Subcutaneous abdominal adipose tissue (tissue), 5 donors: ENCODE data around the gene RAB20.

ENCODE experiments used
- H3K27ac ChIP-seq: one replicate; pipeline ENCODE4 v1.7.0; 2013; ENCODE audit warnings: low read depth, mild to moderate bottlenecking, inconsistent platforms, low read length, moderate library complexity
- H3K27me3 ChIP-seq, 5 donors: one replicate each; pipeline ENCODE4 v1.7.0; 2013; ENCODE audit warnings: low read length in 5 of 5, inconsistent platforms in 1 of 5; ENCODE audit not compliant: control insufficient read depth in 5 of 5, insufficient read depth in 4 of 5
- H3K36me3 ChIP-seq, 5 donors: one replicate each; pipeline ENCODE4 v1.7.0; 2013; ENCODE audit warnings: low read length in 5 of 5; ENCODE audit not compliant: control insufficient read depth in 5 of 5, insufficient read depth in 5 of 5
- H3K4me1 ChIP-seq, 5 donors: one replicate each; pipeline ENCODE4 v1.7.0; 2013; ENCODE audit warnings: low read length in 5 of 5, mild to moderate bottlenecking in 3 of 5, moderate library complexity in 1 of 5; ENCODE audit not compliant: control insufficient read depth in 5 of 5, insufficient read depth in 5 of 5
- H3K4me3 ChIP-seq, 5 donors: one replicate each; pipeline ENCODE4 v1.7.0; 2013; ENCODE audit warnings: low read length in 5 of 5, low read depth in 1 of 5
- H3K9ac ChIP-seq, 5 donors: one replicate each; pipeline ENCODE4 v1.7.0; 2013; ENCODE audit warnings: low read length in 5 of 5, mild to moderate bottlenecking in 4 of 5, moderate library complexity in 3 of 5
- H3K9me3 ChIP-seq, 5 donors: one replicate each; pipeline ENCODE4 v1.7.0; 2013; ENCODE audit warnings: low read length in 5 of 5; ENCODE audit not compliant: control insufficient read depth in 5 of 5
- donor health status: healthy.
- donor health status: healthy.
- donor health status: healthy.
- donor health status: healthy.
- donor health status: healthy.

The RAB20 gene

DNA sequence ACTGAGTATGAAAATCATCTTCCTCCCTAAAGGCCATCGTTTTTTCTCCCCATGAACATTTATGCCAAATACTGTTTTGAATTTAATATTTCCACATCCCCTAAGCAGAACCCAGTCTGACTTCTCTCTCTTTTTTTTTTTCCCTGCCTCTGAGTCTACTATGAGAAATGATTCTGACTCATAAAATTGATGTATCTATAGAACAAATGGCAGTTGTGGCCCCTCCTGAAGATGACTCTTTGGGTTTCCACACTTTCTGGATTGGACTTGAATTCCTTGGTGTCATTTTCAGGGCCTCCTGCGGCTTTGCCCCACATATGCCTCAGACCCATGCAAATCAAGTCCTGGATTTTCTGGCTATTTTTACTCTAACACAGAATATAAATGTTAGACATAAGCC, 31.1 kb upstream of the RAB20 start:
- Histone ChIP-seq H3K27me3 (no peaks in the 10 kb centered on the region), H3K9me3 (no peaks in the 10 kb centered on the region), H3K36me3 (no peaks in the 10 kb centered on the region), H3K27ac (no peak overlapping the region), H3K4me1 (peaks cover 0 to 10% (median 7%) of the 10 kb centered on the region in 5 donors), H3K9ac (no peak overlapping the region), H3K4me3 (no peak overlapping the region)

DNA sequence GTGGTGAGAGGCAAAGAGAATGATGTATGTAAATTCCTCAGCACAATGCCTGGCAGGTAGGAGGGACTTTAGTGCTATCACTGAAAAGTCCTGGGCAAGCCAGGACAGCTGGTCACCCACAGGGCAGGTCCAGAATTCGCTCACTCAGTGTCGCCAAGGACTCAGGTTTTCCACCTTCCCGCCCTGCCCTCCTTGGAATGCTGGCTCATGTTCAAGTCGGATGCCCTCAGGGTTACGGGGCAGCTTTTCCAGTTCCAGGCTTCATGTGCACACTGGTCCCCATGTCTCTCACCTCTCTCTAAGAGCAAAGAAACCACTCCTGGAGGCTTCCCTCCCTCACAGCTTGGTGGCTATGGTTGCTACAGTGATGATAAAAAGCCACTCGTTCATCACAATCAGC, 29.1 kb upstream of the RAB20 start:
- no peaks in the 10 kb centered on the region for H3K27me3 ChIP-seq
- no peaks in the 10 kb centered on the region for H3K9me3 ChIP-seq
- no peaks in the 10 kb centered on the region for H3K36me3 ChIP-seq
- no peak overlapping the region for H3K4me3 ChIP-seq
- H3K9ac ChIP-seq = no peak overlapping the region
- H3K27ac ChIP-seq = no peak overlapping the region
- peaks cover 0 to 10% (median 7%) of the 10 kb centered on the region in 5 donors for H3K4me1 ChIP-seq

GRCh38 chr13:110589793-110590390, 28.4 kb upstream of the RAB20 start:
- Histone ChIP-seq H3K4me3 (no peak overlapping the region), H3K9ac (no peak overlapping the region), H3K9me3 (no peaks in the 10 kb centered on the region), H3K27ac (no peak overlapping the region), H3K36me3 (no peaks in the 10 kb centered on the region), H3K4me1 (peaks cover 0 to 10% (median 7%) of the 10 kb centered on the region in 5 donors), H3K27me3 (no peaks in the 10 kb centered on the region)

DNA sequence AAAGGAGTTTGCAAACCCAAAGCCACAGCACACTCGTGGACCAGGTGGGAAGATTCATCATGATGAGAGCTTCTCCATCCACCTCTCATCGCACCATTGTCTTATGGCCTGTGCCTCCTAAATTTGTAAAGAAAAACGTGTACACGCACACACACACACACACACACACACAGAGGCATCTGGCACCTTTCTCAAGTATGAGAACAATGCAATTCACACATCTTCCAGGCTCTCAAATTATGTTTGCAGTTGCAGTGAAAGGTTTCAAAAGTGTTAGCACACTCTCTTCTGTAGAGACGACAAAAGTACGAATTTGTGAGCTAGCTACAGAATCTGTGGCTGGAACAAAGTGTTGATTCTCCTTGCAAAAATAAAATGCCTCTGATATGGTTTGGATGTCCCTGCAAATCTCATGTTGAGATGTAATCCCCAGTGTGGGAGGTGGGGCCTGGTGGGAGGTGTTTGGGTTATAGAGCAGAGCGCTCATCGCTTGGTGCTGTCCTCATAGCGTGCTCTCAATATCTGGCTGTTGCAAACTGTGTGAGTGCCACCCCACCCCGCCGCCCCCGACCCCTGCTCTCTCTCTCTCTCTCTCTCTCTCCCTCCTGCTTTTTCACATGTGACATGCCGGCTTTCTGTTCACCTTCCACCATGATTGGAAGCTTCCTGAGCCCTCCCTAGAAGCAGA, 21.8 kb upstream of the RAB20 start:
- Histone ChIP-seq H3K4me1 (no peaks in the 10 kb centered on the region), H3K27ac (no peak overlapping the region), H3K36me3 (no peaks in the 10 kb centered on the region), H3K4me3 (no peak overlapping the region), H3K9me3 (no peaks in the 10 kb centered on the region), H3K27me3 (no peaks in the 10 kb centered on the region), H3K9ac (no peak overlapping the region)

- H3K9ac ChIP-seq = no peak overlapping the region
These were observed 21.0 kb upstream of the RAB20 start for GRCh38 chr13:110582421-110582954.

GRCh38 chr13:110581506-110582185, 20.1 kb upstream of the RAB20 start:
- H3K4me1 ChIP-seq = no peaks in the 10 kb centered on the region
- no peaks in the 10 kb centered on the region for H3K9me3 ChIP-seq

More at GRCh38 chr13:110582421-110582954, 21.0 kb upstream of the RAB20 start:
- H3K4me1 ChIP-seq = no peaks in the 10 kb centered on the region
- H3K4me3 ChIP-seq = no peak overlapping the region
- no peak overlapping the region for H3K27ac ChIP-seq
- no peaks in the 10 kb centered on the region for H3K9me3 ChIP-seq
- H3K36me3 ChIP-seq = no peaks in the 10 kb centered on the region
- H3K27me3 ChIP-seq = no peaks in the 10 kb centered on the region

DNA sequence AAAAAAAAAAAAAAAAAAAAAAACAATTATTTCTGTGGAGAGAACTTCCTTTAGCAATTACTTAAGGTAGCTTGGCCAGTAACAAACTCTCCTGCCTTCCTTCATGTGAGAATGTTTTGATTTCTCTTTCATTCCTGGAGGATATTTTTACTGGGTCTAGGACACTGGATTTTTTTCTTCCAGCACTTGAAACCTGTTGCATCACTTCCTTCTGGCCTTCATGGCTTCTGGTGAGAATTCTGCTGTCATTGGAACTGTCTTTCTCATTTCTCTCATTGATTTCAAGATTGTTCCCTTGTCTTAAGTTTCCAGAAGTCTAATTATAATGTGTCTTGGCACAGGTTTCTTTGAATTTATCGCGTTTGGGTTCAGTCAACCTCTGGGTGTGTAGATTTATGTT, 19.3 kb upstream of the RAB20 start:
- Histone ChIP-seq H3K36me3 (no peaks in the 10 kb centered on the region), H3K4me3 (no peak overlapping the region), H3K27ac (no peak overlapping the region), H3K27me3 (peaks cover 0 to 2% (median 0%) of the 10 kb centered on the region in 5 donors), H3K9me3 (no peaks in the 10 kb centered on the region), H3K4me1 (peaks cover 0 to 2% (median 0%) of the 10 kb centered on the region in 5 donors), H3K9ac (no peak overlapping the region)

More at GRCh38 chr13:110581506-110582185, 20.1 kb upstream of the RAB20 start:
- Histone ChIP-seq H3K9ac (no peak overlapping the region), H3K4me3 (no peak overlapping the region), H3K36me3 (no peaks in the 10 kb centered on the region), H3K27me3 (no peaks in the 10 kb centered on the region), H3K27ac (no peak overlapping the region)

GRCh38 chr13:110578363-110578762, 16.8 kb upstream of the RAB20 start:
- no peak overlapping the region for H3K4me3 ChIP-seq
- peaks cover 0 to 10% (median 4%) of the 10 kb centered on the region in 5 donors for H3K27me3 ChIP-seq
- H3K4me1 ChIP-seq = peaks cover 0 to 12% (median 6%) of the 10 kb centered on the region in 5 donors
- H3K27ac ChIP-seq = no peak overlapping the region
- no peak overlapping the region for H3K9ac ChIP-seq
- H3K9me3 ChIP-seq = no peaks in the 10 kb centered on the region
- no peaks in the 10 kb centered on the region for H3K36me3 ChIP-seq

- Histone ChIP-seq H3K27ac (no peak overlapping the region), H3K4me3 (no peak overlapping the region)
These were observed 15.4 kb upstream of the RAB20 start for GRCh38 chr13:110576736-110577476.

More at GRCh38 chr13:110576736-110577476, 15.4 kb upstream of the RAB20 start:
- H3K9ac ChIP-seq = no peak overlapping the region
- H3K27me3 ChIP-seq = peaks cover 6 to 20% (median 10%) of the 10 kb centered on the region in 5 donors
- H3K9me3 ChIP-seq = no peaks in the 10 kb centered on the region
- no peaks in the 10 kb centered on the region for H3K36me3 ChIP-seq
- peaks cover 0 to 12% (median 6%) of the 10 kb centered on the region in 5 donors for H3K4me1 ChIP-seq
